K562 (cell line): ENCODE measurements around the gene SH2D3A. TPM values are rescaled to one million over a fixed set of nuclear protein-coding genes. Genes with fewer than 3 reads are reported as not detected.
"Not testable (repeated sequence)": the region's sequence is repeated elsewhere in the genome, so short reads cannot be mapped to it uniquely, and the experiment has no call there.

Source experiments
- ATAC-seq: fragments of 200-7000 bp; cut with Tn5 transposase; 3 replicates; pipeline ENCODE4 v1.9.1; 2020; ENCODE audit warnings: moderate library complexity
- BruUV-seq: library from RNA; stranded (reverse); fragments of 400-500 nt; replicated peaks from 2 replicates; lab custom pipeline; 2021; lab: Mats Ljungman, UMichigan
- CTCF ChIA-PET: fragments of 300-600 bp; formaldehyde crosslinking; extraction: SDS; loops from one replicate; lab custom pipeline; 2021; ENCODE audit warnings: low intra/inter-chr PET ratio; lab: Yijun Ruan, JAX
- POLR2A ChIA-PET: fragments of 300-600, 350-650 bp; sonication (Branson Sonifier 250); formaldehyde crosslinking; extraction: SDS; loops from one replicate; lab custom pipeline; 2021; ENCODE audit warnings: antibody characterized with exemption, inconsistent platforms; lab: Yijun Ruan, JAX
- DNase-seq, 4 experiments: peaks; one replicate each; pipeline versions ENCODE4 v3.0.0 to v3.0.0-alpha.2; 2011 to 2018; ENCODE audit warnings: low spot score in 3 of 4, mixed read lengths in 3 of 4; ENCODE audit errors: extremely low read depth in 1 of 4
- FAIRE-seq: peaks from 2 replicates; lab custom pipeline; 2011; peaks lifted over from hg19 to GRCh38; lab: Jason Lieb, UNC
- H2AFZ ChIP-seq: 2 replicates; pipeline ENCODE4 v1.6.0; 2011; ENCODE audit warnings: low read depth, low read length, control low read depth, inconsistent platforms
- H3K27ac ChIP-seq: fragments of 200-600 bp; 3 replicates; pipeline ENCODE4 v1.8.0; 2011; ENCODE audit warnings: low read depth, mild to moderate bottlenecking, control low read depth, inconsistent platforms, low read length, moderate library complexity, mixed read lengths; ENCODE audit errors: extremely low read depth
- H3K27me3 ChIP-seq, 2 experiments: fragments of 300-600 bp in 1 of 2; 2 replicates in 1 of 2; 3 replicates in 1 of 2; pipeline versions ENCODE4 v1.6.0 to v1.8.0; 2011; ENCODE audit warnings: inconsistent platforms in 2 of 2, low read length in 2 of 2, mild to moderate bottlenecking in 1 of 2, mixed read lengths in 1 of 2, moderate library complexity in 1 of 2; ENCODE audit not compliant: control insufficient read depth in 2 of 2, insufficient read depth in 2 of 2
- H3K36me3 ChIP-seq: fragments of 300-600 bp; 3 replicates; pipeline ENCODE4 v1.8.0; 2011; ENCODE audit warnings: mild to moderate bottlenecking, low read length, inconsistent platforms; ENCODE audit not compliant: control insufficient read depth, insufficient read depth
- H3K4me1 ChIP-seq, 2 experiments: fragments of 200-600 bp in 1 of 2; replicated peaks in 1 of 2; 2 replicates in 1 of 2; 3 replicates in 1 of 2; pipeline versions ENCODE4 v1.5.1 to v1.8.0; 2011; ENCODE audit warnings: inconsistent platforms in 2 of 2, low read length in 2 of 2, mild to moderate bottlenecking in 1 of 2, mixed read lengths in 1 of 2, moderate library complexity in 1 of 2; ENCODE audit not compliant: control insufficient read depth in 2 of 2, insufficient read depth in 2 of 2
- H3K4me2 ChIP-seq: 2 replicates; pipeline ENCODE4 v1.6.1; 2011; ENCODE audit warnings: low read length, control low read depth, inconsistent platforms, mixed read lengths; ENCODE audit not compliant: insufficient read depth
- H3K4me3 ChIP-seq: fragments of 200-600 bp; sonication (generic), shearing (Covaris generic); 2 replicates; pipeline ENCODE4 v1.5.1; 2016; ENCODE audit warnings: control low read depth, inconsistent platforms
- H3K79me2 ChIP-seq: fragments of 200-600 bp; 3 replicates; pipeline ENCODE4 v1.8.0; 2011; ENCODE audit warnings: low read length, inconsistent platforms; ENCODE audit not compliant: control insufficient read depth, insufficient read depth
- H3K9ac ChIP-seq, 2 experiments: 2 replicates each; pipeline versions ENCODE4 v1.6.0 to v1.6.1; 2011; ENCODE audit warnings: low read depth in 2 of 2, low read length in 2 of 2, control low read depth in 1 of 2, inconsistent platforms in 1 of 2, mild to moderate bottlenecking in 1 of 2, mixed read lengths in 1 of 2; ENCODE audit not compliant: insufficient read depth in 1 of 2
- H3K9me1 ChIP-seq: one replicate; pipeline ENCODE4 v1.6.0; 2011; ENCODE audit warnings: inconsistent platforms, mild to moderate bottlenecking, low read length, moderate library complexity; ENCODE audit not compliant: control insufficient read depth, insufficient read depth
- H3K9me3 ChIP-seq: replicated peaks from 2 replicates; pipeline ENCODE4 v1.5.1; 2011; ENCODE audit warnings: low read depth, low read length, inconsistent platforms; ENCODE audit not compliant: control insufficient read depth, insufficient read depth
- H4K20me1 ChIP-seq: replicated peaks from 2 replicates; pipeline ENCODE4 v1.6.1; 2011; ENCODE audit warnings: low read length, inconsistent platforms, mixed read lengths; ENCODE audit not compliant: control insufficient read depth, insufficient read depth
- ELF1 ChIP-seq: fragments of 200-800 bp; sonication (Bioruptor generic); IDR thresholded peaks from 2 replicates; pipeline ENCODE4 v1.6.1; 2016; ENCODE audit warnings: missing genetic modification characterization, missing compliant biosample characterization
- KLF1 ChIP-seq: fragments of 450-650 bp; IDR thresholded peaks from 2 replicates; pipeline ENCODE4 v1.6.1; 2016; ENCODE audit warnings: missing genetic modification characterization, missing compliant biosample characterization
- KLF6 ChIP-seq: fragments of 250-450 bp; sonication (Bioruptor Pico); IDR thresholded peaks from 2 replicates; pipeline ENCODE4 v1.4.0; 2020; ENCODE audit warnings: mild to moderate bottlenecking, moderate library complexity, borderline replicate concordance
- RBM25 ChIP-seq: fragments of 200-400 bp; formaldehyde crosslinking; IDR thresholded peaks from 2 replicates; pipeline ENCODE4 v1.6.1; 2018; ENCODE audit warnings: low read length, low read depth, moderate library complexity; ENCODE audit not compliant: severe bottlenecking
- TAF7 ChIP-seq: fragments of 450-650 bp; IDR thresholded peaks from 2 replicates; pipeline ENCODE4 v1.6.1; 2016; ENCODE audit warnings: missing genetic modification characterization, missing compliant biosample characterization
- ZNF12 ChIP-seq: sonication (generic); formaldehyde crosslinking; IDR thresholded peaks from 2 replicates; pipeline ENCODE4 v1.4.0; 2020; ENCODE audit warnings: mild to moderate bottlenecking, missing genetic modification reagents
- ZNF121 ChIP-seq: sonication (generic); formaldehyde crosslinking; conservative IDR thresholded peaks from 2 replicates; pipeline ENCODE4 v1.8.0; 2022; ENCODE audit warnings: missing genetic modification reagents
- WGBS: fragments of 100-300 bp; shearing (Covaris generic); methylation state at CpG from one replicate; pipeline ENCODE4 v1.1.6; 2016; ENCODE audit warnings: low coverage, mixed read lengths; ENCODE audit not compliant: insufficient coverage; ENCODE audit errors: missing lambda C conversion rate; 5-methylcytosine and 5-hydroxymethylcytosine counted together
- in situ Hi-C: fragments of 300-500 bp; cut with MboI; formaldehyde crosslinking; loops from 4 replicates; pipeline ENCODE4 v1.15.0; 2018; ENCODE audit warnings: inconsistent platforms, mixed read lengths
- intact Hi-C: fragments of 100-400 bp; cut with micrococcal nuclease; formaldehyde crosslinking; loops from 2 replicates; pipeline ENCODE4 v1.14.2; 2022
- polyA plus RNA-seq, 8 experiments: library from polyadenylated mRNA; depleted of rRNA in 4 of 8; stranded (reverse) in 5 of 8; unstranded in 3 of 8; fragments of >200 nt; fragmentation: Nextera tagmentation in 2 of 8; fragmentation: Illumina TruSeq in 1 of 8; extraction: Ambion mirVana in 2 of 8; extraction: Trizol in 1 of 8; gene quantifications; 2 replicates each; pipeline versions ENCODE4 v1.2.1 to v1.2.3, GENCODE V29; 2011 to 2014; ENCODE audit warnings: inconsistent platforms in 1 of 8, missing spikeins in 1 of 8
- total RNA-seq, 7 experiments: library from RNA; depleted of rRNA in 6 of 7; stranded (reverse); fragments of >200 nt in 6 of 7; fragmentation: Illumina TruSeq in 2 of 7; extraction: Trizol in 2 of 7; gene quantifications; 2 replicates each; pipeline versions ENCODE4 v1.2.1 to v1.2.3, GENCODE V29; 2011 to 2021; ENCODE audit warnings: low replicate concordance in 1 of 7
- TF ChIP-seq, protein P1 (sequence below): sonication (generic); formaldehyde crosslinking; IDR thresholded peaks from 2 replicates; pipeline ENCODE4 v1.8.0; 2022; ENCODE audit warnings: mild to moderate bottlenecking, low read depth, missing genetic modification reagents

SH2D3A gene
- total and polyA plus RNA-seq, 9 of the 15 experiments (the other 6 are each of a cell fraction or from before 2014, with no cell fraction given): 0.75 to 26.3 (median 8.9) TPM

DNA sequence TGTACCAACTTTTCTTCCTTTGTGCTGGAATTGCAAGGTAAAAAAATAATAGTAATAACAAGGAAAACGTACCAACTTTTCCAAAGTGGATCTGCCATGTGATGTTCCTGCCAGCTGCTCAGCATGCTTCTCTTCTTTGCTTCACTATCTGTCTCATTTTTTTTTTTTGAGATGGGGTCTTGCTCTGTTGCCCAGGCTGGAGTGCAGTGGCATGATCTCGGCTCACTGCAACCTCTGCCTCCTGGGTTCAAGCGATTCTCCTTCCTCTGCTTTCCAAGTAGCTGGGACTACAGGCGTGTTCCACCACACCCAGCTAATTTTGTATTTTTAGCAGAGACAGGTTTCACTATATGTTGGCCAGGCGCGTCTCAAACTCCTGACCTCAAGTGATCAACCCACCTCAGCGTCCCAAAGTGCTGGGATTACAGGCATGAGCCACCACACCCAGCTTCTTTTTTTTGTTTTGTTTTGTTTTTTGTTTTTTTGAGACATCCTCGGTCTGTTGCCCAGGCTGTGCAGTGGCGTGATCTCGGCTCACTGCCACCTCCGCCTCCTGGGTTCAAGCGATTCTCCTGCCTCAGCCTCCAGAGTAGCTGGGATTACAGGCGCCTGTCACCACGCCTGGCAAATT, 33.0 kb upstream of the SH2D3A start:
- WGBS: 65% methylated on average over 13 of the region's 14 CpGs
- DNase-seq, in situ Hi-C loops, H3K79me2 ChIP-seq, H3K27ac ChIP-seq, intact Hi-C loops, H3K9me3 ChIP-seq, H3K4me3 ChIP-seq, ATAC-seq, FAIRE-seq, H3K27me3 ChIP-seq, BruUV-seq, H4K20me1 ChIP-seq, H3K9me1 ChIP-seq, H3K4me2 ChIP-seq, H3K9ac ChIP-seq, H2AFZ ChIP-seq, H3K36me3 ChIP-seq, CTCF ChIA-PET: not testable (repeated sequence)
- TF ChIP-seq ZNF121 (CRISPR knock-in tag): peak; percentile 93
- TF ChIP-seq RBM25: peak; percentile 20
- peaks cover 17 to 20% of the 10 kb centered on the region in 2 experiments for H3K4me1 ChIP-seq
- POLR2A ChIA-PET: interaction anchor here (1.2 kb wide), 1 partner anchor 12 kb away, joined by 3 read pairs; no protein-coding TSS in a partner anchor

DNA sequence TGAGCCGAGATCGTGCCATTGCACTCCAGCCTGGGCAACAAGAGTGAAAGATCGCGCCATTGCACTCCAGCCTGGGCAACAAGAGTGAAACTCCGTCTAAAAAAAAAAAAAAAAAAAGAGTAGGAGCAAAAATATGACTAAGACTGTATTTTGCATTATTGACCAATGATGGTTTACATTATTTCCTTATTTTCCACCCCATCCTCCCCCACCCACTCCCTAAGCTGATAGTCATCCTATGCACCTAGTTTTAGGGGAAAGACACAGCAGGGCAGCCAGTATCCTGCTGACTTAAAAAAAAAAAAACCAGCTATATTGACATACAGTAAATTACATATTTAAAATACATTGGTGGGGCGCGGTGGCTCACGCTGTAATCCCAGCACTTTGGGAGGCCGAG, 30.4 kb upstream of the SH2D3A start:
- Histone ChIP-seq H4K20me1 (no peaks in the 10 kb centered on the region), H3K9me1 (no peaks in the 10 kb centered on the region), H3K79me2 (0 out of 3 replicates have a peak, but pooled peaks cover 4% of the 10 kb centered on the region), H3K27me3 (no peaks in the 10 kb centered on the region), H3K9ac (no peak overlapping the region), H3K4me3 (no peak overlapping the region), H3K36me3 (no peaks in the 10 kb centered on the region), H3K27ac (no peak overlapping the region), H3K4me1 (peaks cover 13 to 17% of the 10 kb centered on the region in 2 experiments), H3K4me2 (no peak overlapping the region), H3K9me3 (peaks cover 3% of the 10 kb centered on the region), H2AFZ (no peak overlapping the region)
- ATAC-seq (no peak), FAIRE-seq (peak; percentile 11), DNase-seq (no peak)
- ChIA-PET CTCF (no interaction called here), POLR2A (no interaction called here)
- WGBS: 56% methylated on average over 8 of the region's 9 CpGs
- intact Hi-C loops: no loop called here
- in situ Hi-C loops: no loop called here
- TF ChIP-seq ZNF12 (CRISPR knock-in tag) (no peak), ELF1 (no peak), TAF7 (no peak), KLF6 (CRISPR knock-in tag) (no peak), KLF1 (no peak)
- TF ChIP-seq, protein P1, sequence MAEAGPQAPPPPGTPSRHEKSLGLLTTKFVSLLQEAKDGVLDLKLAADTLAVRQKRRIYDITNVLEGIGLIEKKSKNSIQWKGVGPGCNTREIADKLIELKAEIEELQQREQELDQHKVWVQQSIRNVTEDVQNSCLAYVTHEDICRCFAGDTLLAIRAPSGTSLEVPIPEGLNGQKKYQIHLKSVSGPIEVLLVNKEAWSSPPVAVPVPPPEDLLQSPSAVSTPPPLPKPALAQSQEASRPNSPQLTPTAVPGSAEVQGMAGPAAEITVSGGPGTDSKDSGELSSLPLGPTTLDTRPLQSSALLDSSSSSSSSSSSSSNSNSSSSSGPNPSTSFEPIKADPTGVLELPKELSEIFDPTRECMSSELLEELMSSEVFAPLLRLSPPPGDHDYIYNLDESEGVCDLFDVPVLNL (CRISPR knock-in tag): no peak
- no TSS peak for BruUV-seq
